Epidermal melanocyte (primary cell): Measurements from ENCODE around the gene RHBDD3.

Source experiments
- DNase-seq: peaks from one replicate; pipeline ENCODE4 v3.0.0; 2011; ENCODE audit warnings: low spot score; ENCODE audit not compliant: insufficient read length

The RHBDD3 gene

DNA sequence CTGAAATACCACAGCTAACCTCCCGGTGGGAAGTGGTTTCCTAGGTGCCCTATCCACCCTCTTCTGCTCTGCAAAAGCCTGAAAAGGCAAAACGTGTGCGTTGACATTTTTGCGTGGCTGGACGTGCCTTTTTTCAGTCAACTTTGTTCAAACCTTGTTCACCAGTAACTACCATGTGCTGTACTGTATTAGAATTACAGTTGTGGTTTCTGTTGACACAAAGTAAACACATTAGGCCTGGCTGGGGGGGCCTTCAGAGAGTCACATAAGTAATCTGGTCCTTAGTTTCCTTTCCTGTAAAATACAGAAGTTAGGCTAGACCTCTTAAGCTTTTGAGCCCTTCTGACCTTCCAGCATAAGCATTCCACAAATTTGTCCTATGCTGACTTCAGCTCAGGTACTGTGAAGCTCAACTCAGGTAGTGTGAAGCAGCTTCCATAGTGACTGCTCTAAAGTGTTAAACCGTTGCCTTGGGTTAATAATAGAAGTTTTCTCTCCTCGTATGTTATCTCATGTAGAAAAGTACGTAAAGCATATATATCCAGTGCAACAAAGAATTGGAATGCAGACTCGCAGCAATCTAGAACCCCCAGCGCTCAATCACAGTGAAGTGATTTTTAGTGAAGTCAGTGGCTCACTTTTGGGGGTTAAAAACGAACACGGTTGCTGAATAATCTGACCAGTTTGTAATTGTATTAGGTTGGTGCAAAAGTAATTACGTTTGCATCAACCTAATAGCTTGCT, 2.1 kb upstream of the RHBDD3 start:
- DNase-seq: no peak

DNA sequence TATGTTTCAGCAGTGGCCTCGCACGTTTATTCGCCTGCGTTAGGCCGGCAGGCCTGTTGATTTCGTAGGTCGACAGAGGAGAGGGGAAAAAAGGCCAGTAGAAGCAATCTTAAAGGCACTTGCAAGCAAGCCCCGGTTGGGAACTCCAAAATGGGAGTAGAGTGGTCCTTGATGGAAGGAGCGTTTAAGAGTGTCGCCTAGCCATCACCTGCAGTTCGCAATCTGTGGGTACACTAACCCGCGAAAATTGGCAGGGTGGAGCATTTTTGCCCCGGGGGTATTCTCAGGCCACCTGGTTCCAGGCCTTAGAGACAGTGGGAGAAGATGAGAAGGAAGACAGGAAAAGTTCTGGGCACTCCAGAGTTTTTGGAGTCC, 1.4 kb upstream of the RHBDD3 start:
- DNase-seq: no peak

DNA sequence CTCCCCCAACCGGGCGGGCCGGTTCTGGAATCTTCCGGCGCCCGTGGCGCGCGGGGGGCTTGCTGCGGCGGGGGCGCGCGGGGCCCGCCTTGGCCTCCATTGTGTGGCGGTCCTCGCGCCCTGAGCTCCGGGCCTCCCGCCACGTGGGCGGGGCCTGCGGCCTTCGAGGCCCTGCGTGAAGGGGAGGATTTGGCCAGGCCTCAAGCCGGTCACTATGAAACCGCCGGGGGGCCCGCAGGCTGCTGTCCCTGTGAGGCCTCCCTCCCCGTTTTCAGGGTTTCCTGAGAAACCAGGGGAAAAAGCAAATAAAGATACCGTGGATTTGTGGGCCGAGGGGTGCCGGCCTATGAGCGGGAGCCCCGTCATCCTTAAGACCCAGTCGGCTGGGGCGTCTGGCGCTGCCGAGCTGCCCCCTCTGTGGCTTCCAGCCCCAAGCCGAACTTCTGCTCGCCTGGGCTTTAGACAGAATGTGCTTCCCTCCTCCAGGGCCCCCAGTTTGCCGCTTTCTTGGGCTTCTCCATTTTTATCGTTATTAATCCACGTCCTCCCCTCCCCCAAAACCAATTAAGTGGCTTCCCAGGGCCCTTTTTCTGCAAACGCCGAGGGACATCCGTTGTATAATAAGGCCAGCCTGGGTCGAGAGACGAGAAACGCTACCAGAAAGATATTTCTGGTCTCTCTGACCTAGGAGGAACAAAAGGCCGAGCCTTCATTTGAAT, 889 bp upstream of the RHBDD3 start:
- DNase-seq: no peak

DNA sequence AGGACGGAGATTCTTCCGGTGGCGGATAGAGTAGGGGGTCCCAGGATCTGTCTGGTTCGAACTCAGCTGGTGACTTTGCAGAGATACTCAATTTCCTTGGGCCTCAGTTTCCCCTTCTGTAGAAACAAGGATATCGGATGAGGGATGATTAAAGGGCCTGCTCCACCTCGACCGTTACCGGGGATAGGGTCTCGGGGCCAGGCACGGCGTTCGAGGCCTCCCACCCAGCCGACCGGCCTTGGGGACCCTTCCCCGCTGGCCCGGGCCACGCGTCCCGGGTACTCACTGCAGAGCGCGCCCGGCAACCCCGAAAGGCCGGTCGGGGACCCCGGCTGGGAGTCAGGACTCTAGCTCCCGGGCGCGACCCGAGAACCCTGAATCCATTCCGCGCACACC, 321 bp downstream of the RHBDD3 start:
- no peak for DNase-seq

DNA sequence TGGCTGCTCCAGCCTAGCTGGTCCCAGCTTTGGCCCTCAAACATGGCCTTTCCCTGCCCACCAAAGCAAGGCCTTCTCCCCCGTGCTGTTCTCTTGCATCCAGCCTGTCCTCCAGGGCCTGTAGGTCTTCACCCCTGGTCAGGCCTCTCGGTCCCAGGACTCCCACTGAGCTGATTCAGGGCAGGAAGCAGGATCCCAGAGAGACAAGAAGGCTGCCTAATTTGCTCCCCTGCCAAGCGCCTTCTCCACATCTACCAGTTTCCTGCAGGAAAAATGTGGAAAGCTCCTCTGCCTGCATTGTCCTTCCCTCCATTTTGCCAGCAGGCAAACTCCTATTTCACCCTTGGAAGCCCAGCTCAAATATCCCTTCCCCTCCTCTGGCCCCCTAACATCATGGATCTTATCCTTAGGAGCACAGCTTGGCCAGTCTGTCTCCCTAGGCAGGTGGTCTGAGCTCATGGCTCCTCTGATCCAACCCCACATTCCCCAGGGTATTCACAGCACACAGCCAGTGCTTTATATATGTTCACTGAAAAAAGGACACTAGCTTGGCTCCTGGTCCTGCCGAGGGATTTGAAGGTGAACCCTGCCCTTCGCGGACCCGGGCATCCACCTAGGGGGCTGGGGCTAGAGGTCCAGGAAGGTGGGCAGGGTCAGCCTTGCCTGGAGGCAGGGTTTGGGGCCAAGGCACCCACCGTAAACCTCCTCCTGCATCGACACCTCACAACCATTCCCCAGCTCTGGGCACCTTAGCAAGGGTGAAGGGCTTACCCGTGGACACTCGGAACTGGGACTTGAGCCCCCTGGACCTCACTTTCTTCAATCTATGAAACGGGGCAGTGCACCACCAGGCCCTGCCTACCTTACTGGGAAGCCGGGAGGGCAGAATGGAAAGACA, 968 bp downstream of the RHBDD3 start:
- no peak for DNase-seq

DNA sequence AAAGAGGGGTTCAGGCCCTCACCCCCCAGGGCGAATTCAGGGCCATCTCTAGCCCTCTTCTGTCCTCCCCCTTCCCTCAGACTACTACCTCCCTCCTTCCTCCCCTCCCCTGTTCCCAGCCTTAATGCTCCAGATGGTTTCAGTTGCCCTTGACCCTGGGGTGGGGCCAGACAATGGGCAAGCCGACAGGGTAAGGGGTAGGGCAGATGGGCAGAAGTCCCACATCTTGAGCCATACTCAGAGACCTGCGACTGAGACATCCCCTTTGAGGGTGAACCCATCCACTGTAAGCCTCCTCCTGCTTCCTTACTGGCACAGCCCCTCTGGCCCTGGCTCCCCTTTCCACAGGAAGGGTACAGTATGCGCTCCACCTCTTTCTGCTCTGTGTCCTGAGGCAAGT, 1.9 kb downstream of the RHBDD3 start:
- no peak for DNase-seq

DNA sequence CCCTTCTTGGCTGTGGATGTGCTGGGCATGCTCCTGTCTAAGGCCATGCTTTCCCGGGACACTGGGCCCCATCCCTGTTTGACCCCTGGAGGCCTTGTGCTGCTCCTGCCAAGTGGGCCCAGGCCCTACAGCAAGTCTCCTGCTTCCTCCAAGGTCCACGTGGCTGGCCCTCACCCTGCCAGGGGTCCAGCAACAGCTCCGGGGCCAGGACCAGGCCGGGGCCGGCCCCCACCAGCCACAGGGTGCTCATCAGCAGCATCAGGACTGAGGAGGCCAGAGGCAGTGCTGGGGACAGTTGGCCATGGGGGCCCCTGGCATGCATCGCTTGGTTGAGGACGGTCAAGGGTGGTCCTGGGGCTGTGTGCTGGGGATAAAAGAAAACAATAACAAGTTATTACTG, 2.5 kb downstream of the RHBDD3 start:
- DNase-seq: no peak

DNA sequence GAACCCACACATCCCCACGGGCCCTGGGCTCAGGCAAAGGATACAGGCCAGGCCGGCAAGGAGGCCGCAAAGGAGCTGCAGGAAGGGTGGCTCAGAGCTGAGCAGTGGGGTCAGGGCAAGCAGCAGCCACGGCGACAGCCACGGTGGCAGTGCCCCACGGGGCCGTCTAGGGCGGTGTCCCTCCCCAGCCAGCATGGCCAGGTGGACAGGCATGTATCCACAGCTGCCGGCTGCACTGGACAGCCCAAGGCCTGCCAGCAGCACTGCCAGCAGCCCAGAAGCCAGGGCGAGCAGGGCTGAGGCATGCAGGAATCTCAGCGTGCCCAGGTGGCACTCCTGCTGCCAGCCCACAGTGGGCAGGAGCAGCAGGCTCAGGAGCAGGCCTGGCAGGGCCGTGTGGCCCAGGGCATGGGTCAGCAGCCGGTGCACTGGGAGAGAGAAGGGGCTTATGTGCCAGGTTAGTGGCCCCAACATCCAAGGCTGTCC, 3.9 kb downstream of the RHBDD3 start:
- no peak for DNase-seq

DNA sequence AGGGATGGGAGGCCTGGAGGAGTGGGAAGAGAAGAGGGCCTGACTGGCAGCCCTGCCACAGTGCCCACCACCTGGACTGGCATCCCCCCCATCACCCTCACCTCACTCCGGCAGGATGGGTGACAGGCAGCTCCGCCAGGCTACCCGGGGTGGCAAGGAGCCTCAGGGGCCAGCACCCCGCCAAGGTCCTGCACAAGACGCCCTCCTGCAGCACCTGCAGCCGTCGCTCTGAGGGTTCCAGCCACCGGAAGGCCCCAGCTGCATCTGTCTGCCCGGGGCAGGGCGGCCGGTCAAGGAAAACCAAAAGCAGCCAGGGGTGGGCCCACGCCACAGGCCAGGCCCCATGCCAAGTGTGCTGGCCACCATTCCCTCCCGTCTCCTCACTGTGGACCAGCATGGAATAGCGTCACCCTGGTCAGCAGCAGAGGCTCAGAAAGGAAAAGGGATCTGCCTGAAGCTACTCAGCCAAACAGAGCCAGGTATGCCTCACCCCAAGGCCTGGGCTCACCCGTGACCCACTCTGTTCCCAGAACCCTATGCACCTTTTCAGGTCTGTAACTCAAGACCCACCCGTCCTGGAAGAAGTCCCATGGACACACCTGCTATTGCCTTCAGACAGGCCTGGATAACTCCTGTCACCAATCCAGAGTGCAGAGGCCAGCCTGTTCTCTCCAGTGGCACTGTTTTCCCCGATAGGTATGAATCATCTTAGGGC, 7.0 kb downstream of the RHBDD3 start:
- no peak for DNase-seq

DNA sequence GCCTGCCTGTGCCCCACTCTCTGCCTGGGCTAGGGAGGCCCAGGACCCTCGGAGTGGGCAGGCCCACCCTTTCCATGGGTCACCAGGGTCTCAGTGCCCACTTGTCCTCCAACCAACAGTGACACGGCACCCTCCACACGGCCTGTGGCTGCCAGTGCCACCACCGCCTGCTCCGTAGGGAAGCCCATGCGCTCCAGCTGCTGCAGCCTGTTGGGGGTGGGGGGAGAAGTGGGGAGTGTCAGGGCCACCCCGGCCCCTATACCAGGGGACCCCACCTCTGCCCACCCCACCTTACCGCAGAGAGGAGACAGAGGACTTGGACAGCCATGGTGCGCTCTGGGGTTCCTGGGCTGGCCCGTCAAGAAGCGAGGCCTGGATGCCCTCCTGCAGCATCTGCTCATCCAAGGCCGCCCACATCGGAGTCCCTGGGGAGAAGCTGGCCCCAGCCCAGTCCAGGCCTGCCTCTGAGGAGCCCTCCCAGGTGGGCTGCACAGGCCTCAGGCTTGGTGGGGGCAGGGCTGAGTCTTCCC, 7.7 kb downstream of the RHBDD3 start:
- no peak for DNase-seq

DNA sequence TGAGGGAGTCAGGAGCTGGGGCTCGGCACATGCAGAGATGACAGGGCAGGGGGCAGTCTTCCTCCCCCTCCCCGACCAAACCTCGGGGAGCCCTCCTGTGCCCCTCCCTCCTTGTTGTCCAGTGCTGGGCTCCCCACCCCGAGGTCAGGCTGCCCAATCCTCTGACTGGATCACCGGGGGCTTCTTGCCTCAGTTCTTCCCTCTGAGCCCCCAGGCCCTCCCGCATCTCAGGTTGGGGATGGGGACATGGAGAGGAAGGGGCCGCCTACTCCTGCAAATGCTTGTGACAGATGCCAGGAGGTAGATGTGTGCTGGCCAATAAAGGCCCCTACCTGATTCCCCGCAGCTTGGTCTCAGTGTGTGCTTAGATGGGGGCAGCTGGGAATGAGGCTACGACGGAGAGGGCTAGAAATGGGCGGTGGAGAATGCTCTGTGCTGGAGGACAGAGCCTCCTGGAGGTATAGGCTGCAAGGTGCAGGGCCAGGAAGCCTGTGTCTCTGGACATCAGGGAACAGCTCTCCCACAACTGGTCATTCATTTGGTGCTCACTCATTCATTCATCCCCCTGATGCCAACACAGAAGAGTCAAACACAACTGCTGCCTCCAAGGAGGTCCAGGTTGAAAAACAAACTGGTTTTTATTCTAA, 8.4 kb downstream of the RHBDD3 start:
- DNase-seq: no peak

DNA sequence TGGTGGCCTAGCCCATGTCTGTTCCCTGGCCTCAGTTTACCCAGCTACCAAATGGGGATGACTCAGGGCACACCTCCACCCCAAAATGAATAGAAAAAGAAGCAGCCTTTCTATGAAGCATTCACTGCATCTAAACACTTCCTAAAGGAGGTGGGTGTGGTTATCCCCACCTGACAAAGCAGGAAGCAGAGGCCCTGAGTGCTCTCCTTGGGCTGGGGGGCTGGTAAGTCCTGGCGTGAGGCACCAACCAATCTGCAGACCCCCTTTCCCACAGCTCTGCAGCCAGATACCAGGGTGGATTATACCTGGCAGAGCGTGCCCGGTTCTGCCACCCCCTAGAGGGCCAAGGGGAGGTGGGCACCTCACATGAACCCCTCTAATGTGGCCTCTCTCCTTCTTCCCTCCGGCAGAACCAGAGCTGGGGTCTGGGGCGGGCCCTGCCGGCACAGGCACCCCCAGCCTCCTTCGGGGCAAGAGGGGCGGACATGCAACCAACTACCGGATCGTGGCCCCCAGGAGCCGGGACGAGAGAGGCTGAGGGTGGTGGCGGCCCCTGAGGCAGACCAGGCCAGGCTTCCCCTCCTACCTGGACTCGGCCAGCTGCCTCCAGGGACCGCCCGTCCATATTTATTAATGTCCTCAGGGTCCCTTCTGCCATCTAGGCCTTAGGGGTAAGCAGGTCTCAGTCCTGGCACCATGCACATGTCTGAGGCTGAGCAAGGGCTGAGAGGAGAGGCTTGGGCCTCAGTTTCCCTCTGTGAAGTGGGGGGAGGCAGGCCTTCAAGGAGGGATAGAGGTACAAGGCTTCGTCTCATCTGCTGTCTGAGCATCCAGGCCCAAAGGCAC, 9.2 kb downstream of the RHBDD3 start:
- DNase-seq: no peak

DNA sequence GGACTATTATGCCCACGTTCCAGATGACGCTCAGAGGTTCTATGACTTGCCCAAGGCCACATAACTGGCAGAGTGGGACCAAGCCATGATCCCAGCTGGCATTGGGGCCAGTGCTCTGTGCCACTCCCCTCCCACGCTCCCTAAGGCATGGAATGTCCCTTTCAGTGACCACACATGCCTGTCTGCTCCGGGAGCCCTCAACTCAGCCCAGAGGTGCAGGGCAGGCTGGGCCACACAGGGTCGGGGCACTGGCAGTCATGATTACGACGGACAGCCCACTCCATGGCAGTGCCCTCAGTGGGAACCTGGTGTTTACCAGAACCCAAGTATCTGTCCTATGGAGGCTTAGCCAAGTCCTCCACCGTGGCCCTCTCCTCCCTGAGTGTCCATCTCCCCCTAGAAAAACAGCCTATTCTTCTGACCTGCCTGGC, 10.0 kb downstream of the RHBDD3 start:
- no peak for DNase-seq

DNA sequence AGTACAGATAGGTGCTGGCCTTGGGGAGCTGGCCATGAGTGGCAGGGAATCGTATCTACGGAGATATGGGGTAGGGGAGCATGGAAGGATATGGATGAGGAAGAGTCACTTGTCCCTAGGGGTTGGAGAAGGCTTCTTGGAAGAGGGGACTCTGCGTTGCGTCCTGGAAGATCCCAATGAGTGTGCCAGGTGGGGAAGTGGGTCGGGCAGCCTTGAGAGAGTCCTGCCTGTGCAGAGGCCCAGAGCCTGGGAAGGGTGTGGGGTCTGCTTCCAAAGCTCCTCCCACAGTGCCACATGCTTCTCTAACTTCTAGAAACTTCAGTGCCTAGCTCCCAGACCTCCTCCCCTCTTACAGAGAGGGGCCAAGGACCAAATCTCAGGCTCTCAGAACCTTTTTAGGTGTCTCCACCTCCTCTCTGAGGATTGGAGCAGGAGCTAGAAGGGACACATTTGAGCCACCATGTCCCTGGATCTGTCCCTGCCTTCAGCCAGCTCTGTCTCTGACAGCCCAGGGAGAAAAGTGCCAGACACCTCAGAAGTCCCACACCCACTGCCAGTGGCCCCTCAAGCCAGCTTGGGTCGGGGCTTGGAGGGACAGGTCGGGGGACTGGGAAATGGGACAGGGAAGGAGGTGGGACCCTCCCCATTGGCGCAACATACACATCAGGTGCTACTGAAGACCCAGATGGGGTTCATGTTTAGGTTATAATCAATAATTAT, 11.0 kb downstream of the RHBDD3 start:
- DNase-seq: no peak

DNA sequence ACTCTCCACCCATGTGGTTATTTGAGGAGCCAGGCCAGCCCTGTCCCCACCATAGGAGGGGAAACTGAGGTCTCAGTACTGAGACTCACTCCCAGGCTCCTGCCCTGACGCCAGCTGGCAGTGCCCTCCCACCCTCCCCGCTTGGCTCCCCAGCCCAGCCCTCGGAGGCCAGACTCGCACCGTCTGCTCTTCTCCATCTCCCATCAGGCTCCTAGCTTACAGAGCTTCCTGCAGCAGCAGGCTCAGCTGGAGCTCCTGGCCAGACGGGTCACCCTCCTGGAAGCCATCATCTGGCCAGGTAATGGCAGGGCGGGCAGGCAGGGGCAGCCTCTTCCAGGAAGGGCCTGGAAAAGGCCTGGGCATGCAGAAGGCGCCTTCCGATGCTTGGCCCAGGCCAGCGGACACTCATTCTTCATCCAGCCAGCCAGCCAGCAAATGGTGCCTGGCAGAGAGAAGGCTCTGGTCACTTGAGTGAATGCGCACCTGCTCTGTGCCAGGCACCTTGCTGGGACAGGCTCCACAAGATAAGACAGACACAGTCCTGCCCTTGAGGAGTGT, 12.6 kb downstream of the RHBDD3 start:
- DNase-seq: no peak

DNA sequence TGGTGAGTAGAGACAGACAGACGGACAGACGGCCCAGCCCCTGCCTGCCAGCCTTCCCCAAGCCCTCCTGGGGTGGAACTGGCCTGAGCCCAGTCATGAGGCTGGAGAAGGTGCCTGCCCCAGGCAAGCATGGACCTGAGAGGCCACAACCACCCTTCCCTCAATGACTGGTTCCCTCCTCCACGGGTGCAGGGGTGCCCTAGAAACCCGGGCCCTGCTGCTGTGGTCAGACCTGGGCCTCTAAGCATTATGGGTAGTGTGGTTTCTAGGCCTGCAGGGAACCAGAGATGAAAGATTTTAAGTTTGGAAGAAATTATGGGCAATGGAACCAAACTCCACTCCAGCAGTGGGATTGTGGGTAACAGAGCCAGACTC, 13.5 kb downstream of the RHBDD3 start:
- DNase-seq: no peak

DNA sequence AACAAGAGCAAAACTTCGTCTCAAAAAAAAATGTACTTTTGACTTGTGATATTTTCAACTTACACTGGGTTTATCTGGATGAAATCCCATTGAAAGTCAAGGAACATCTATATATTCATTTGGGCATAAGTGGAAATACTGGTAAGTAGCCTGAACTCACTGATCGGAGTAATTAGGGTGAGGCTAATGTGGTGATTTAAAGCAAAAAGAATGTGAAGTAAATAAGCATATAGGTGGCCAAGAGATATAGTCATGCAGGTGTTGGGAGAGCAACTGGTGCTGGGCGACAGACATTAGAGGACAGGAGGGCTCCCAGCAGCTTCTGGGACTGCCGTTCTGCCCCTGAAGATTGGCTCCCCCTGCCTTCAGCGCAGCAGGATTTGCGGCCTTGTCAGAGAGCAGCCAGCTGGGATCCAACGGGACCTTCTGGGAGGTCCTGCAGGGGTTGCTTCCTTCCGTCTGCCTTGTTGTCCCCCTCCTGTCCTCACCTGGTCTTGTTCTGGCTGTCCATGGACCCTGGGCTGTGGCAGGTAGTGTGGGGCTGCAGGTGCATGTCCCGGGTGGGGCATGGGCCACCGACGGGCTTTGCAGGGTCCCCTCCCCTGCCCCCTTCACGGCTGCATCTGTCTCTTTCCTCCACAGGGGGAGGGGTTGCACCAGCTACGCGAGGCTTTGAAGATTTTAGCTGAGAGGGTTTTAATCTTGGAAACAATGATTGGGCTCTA, 14.1 kb downstream of the RHBDD3 start:
- no peak for DNase-seq
